K562 (cell line): ENCODE measurements around the gene HTR6. TPM values are rescaled to one million over a fixed set of nuclear protein-coding genes. Genes with fewer than 3 reads are reported as not detected.
A peak's percentile ranks its signal among the peaks of the same experiment; 100 is the strongest.

ENCODE experiments used
- ATAC-seq: fragments of 200-7000 bp; cut with Tn5 transposase; 3 replicates; pipeline ENCODE4 v1.9.1; 2020; ENCODE audit warnings: moderate library complexity
- BruUV-seq: library from RNA; stranded (reverse); fragments of 400-500 nt; replicated peaks from 2 replicates; lab custom pipeline; 2021; lab: Mats Ljungman, UMichigan
- CTCF ChIA-PET: fragments of 300-600 bp; formaldehyde crosslinking; extraction: SDS; loops from one replicate; lab custom pipeline; 2021; ENCODE audit warnings: low intra/inter-chr PET ratio; lab: Yijun Ruan, JAX
- POLR2A ChIA-PET: fragments of 300-600, 350-650 bp; sonication (Branson Sonifier 250); formaldehyde crosslinking; extraction: SDS; loops from one replicate; lab custom pipeline; 2021; ENCODE audit warnings: antibody characterized with exemption, inconsistent platforms; lab: Yijun Ruan, JAX
- DNase-seq, 4 experiments: peaks; one replicate each; pipeline versions ENCODE4 v3.0.0 to v3.0.0-alpha.2; 2011 to 2018; ENCODE audit warnings: low spot score in 3 of 4, mixed read lengths in 3 of 4; ENCODE audit errors: extremely low read depth in 1 of 4
- FAIRE-seq: peaks from 2 replicates; lab custom pipeline; 2011; peaks lifted over from hg19 to GRCh38; lab: Jason Lieb, UNC
- H2AFZ ChIP-seq: 2 replicates; pipeline ENCODE4 v1.6.0; 2011; ENCODE audit warnings: low read depth, low read length, control low read depth, inconsistent platforms
- H3K27ac ChIP-seq: fragments of 200-600 bp; 3 replicates; pipeline ENCODE4 v1.8.0; 2011; ENCODE audit warnings: low read depth, mild to moderate bottlenecking, control low read depth, inconsistent platforms, low read length, moderate library complexity, mixed read lengths; ENCODE audit errors: extremely low read depth
- H3K27me3 ChIP-seq, 2 experiments: fragments of 300-600 bp in 1 of 2; 2 replicates in 1 of 2; 3 replicates in 1 of 2; pipeline versions ENCODE4 v1.6.0 to v1.8.0; 2011; ENCODE audit warnings: inconsistent platforms in 2 of 2, low read length in 2 of 2, mild to moderate bottlenecking in 1 of 2, mixed read lengths in 1 of 2, moderate library complexity in 1 of 2; ENCODE audit not compliant: control insufficient read depth in 2 of 2, insufficient read depth in 2 of 2
- H3K36me3 ChIP-seq: fragments of 300-600 bp; 3 replicates; pipeline ENCODE4 v1.8.0; 2011; ENCODE audit warnings: mild to moderate bottlenecking, low read length, inconsistent platforms; ENCODE audit not compliant: control insufficient read depth, insufficient read depth
- H3K4me1 ChIP-seq, 2 experiments: fragments of 200-600 bp in 1 of 2; replicated peaks in 1 of 2; 2 replicates in 1 of 2; 3 replicates in 1 of 2; pipeline versions ENCODE4 v1.5.1 to v1.8.0; 2011; ENCODE audit warnings: inconsistent platforms in 2 of 2, low read length in 2 of 2, mild to moderate bottlenecking in 1 of 2, mixed read lengths in 1 of 2, moderate library complexity in 1 of 2; ENCODE audit not compliant: control insufficient read depth in 2 of 2, insufficient read depth in 2 of 2
- H3K4me2 ChIP-seq: 2 replicates; pipeline ENCODE4 v1.6.1; 2011; ENCODE audit warnings: low read length, control low read depth, inconsistent platforms, mixed read lengths; ENCODE audit not compliant: insufficient read depth
- H3K4me3 ChIP-seq: fragments of 200-600 bp; sonication (generic), shearing (Covaris generic); 2 replicates; pipeline ENCODE4 v1.5.1; 2016; ENCODE audit warnings: control low read depth, inconsistent platforms
- H3K79me2 ChIP-seq: fragments of 200-600 bp; 3 replicates; pipeline ENCODE4 v1.8.0; 2011; ENCODE audit warnings: low read length, inconsistent platforms; ENCODE audit not compliant: control insufficient read depth, insufficient read depth
- H3K9ac ChIP-seq, 2 experiments: 2 replicates each; pipeline versions ENCODE4 v1.6.0 to v1.6.1; 2011; ENCODE audit warnings: low read depth in 2 of 2, low read length in 2 of 2, control low read depth in 1 of 2, inconsistent platforms in 1 of 2, mild to moderate bottlenecking in 1 of 2, mixed read lengths in 1 of 2; ENCODE audit not compliant: insufficient read depth in 1 of 2
- H3K9me1 ChIP-seq: one replicate; pipeline ENCODE4 v1.6.0; 2011; ENCODE audit warnings: inconsistent platforms, mild to moderate bottlenecking, low read length, moderate library complexity; ENCODE audit not compliant: control insufficient read depth, insufficient read depth
- H3K9me3 ChIP-seq: replicated peaks from 2 replicates; pipeline ENCODE4 v1.5.1; 2011; ENCODE audit warnings: low read depth, low read length, inconsistent platforms; ENCODE audit not compliant: control insufficient read depth, insufficient read depth
- H4K20me1 ChIP-seq: replicated peaks from 2 replicates; pipeline ENCODE4 v1.6.1; 2011; ENCODE audit warnings: low read length, inconsistent platforms, mixed read lengths; ENCODE audit not compliant: control insufficient read depth, insufficient read depth
- BCL6 ChIP-seq: fragments of 250-450 bp; sonication (Bioruptor Pico); IDR thresholded peaks from 2 replicates; pipeline ENCODE4 v1.4.0; 2020
- BCOR ChIP-seq: fragments of 450-650 bp; IDR thresholded peaks from 2 replicates; pipeline ENCODE4 v1.6.1; 2016
- CBX1 ChIP-seq: sonication (generic); IDR thresholded peaks from 2 replicates; pipeline ENCODE4 v1.6.1; 2016; ENCODE audit warnings: antibody characterized with exemption, low read depth, mild to moderate bottlenecking
- CBX5 ChIP-seq: IDR thresholded peaks from 2 replicates; pipeline ENCODE4 v1.6.1; 2014; ENCODE audit warnings: low read depth, borderline replicate concordance
- CEBPG ChIP-seq, 3 experiments: fragments of 200-800 bp in 1 of 3; sonication (Bioruptor generic) in 1 of 3; sonication (generic) in 1 of 3; formaldehyde crosslinking in 1 of 3; IDR thresholded peaks in 2 of 3; conservative IDR thresholded peaks in 1 of 3; 2 replicates each; pipeline versions ENCODE4 v1.6.1 to v1.8.0; 2016 to 2022; ENCODE audit warnings: missing compliant biosample characterization in 2 of 3, missing genetic modification characterization in 2 of 3, mild to moderate bottlenecking in 1 of 3, missing genetic modification reagents in 1 of 3
- CHCHD3 ChIP-seq: fragments of 250-450 bp; sonication (Bioruptor Pico); IDR thresholded peaks from 2 replicates; pipeline ENCODE4 v2.1.2; 2022; ENCODE audit warnings: mild to moderate bottlenecking
- RBM25 ChIP-seq: fragments of 200-400 bp; formaldehyde crosslinking; IDR thresholded peaks from 2 replicates; pipeline ENCODE4 v1.6.1; 2018; ENCODE audit warnings: low read length, low read depth, moderate library complexity; ENCODE audit not compliant: severe bottlenecking
- SMARCE1 ChIP-seq: fragments of 450-650 bp; IDR thresholded peaks from 2 replicates; pipeline ENCODE4 v1.7.1; 2016; ENCODE audit warnings: mild to moderate bottlenecking
- SPI1 ChIP-seq: IDR thresholded peaks from 2 replicates; pipeline ENCODE4 v1.6.1; 2011; ENCODE audit warnings: low read depth, low read length, control low read depth, borderline replicate concordance
- ZBTB26 ChIP-seq: fragments of 450-650 bp; formaldehyde crosslinking; IDR thresholded peaks from 2 replicates; pipeline ENCODE4 v1.4.0; 2022; ENCODE audit warnings: missing genetic modification characterization
- ZFP36 ChIP-seq: fragments of 150-350 bp; IDR thresholded peaks from 2 replicates; pipeline ENCODE4 v1.6.1; 2018; ENCODE audit warnings: low read length, low read depth; ENCODE audit not compliant: partially characterized antibody
- ZNF140 ChIP-seq: fragments of 250-450 bp; sonication (Bioruptor Pico); IDR thresholded peaks from 2 replicates; pipeline ENCODE4 v1.8.0; 2021; ENCODE audit warnings: moderate library complexity, mild to moderate bottlenecking, inconsistent platforms
- ZNF57 ChIP-seq: fragments of 450-650 bp; formaldehyde crosslinking; IDR thresholded peaks from 2 replicates; pipeline ENCODE4 v1.4.0; 2020; ENCODE audit warnings: mild to moderate bottlenecking, moderate library complexity
- WGBS: fragments of 100-300 bp; shearing (Covaris generic); methylation state at CpG from one replicate; pipeline ENCODE4 v1.1.6; 2016; ENCODE audit warnings: low coverage, mixed read lengths; ENCODE audit not compliant: insufficient coverage; ENCODE audit errors: missing lambda C conversion rate; 5-methylcytosine and 5-hydroxymethylcytosine counted together
- in situ Hi-C: fragments of 300-500 bp; cut with MboI; formaldehyde crosslinking; loops from 4 replicates; pipeline ENCODE4 v1.15.0; 2018; ENCODE audit warnings: inconsistent platforms, mixed read lengths
- intact Hi-C: fragments of 100-400 bp; cut with micrococcal nuclease; formaldehyde crosslinking; loops from 2 replicates; pipeline ENCODE4 v1.14.2; 2022
- polyA plus RNA-seq, 8 experiments: library from polyadenylated mRNA; depleted of rRNA in 4 of 8; stranded (reverse) in 5 of 8; unstranded in 3 of 8; fragments of >200 nt; fragmentation: Nextera tagmentation in 2 of 8; fragmentation: Illumina TruSeq in 1 of 8; extraction: Ambion mirVana in 2 of 8; extraction: Trizol in 1 of 8; gene quantifications; 2 replicates each; pipeline versions ENCODE4 v1.2.1 to v1.2.3, GENCODE V29; 2011 to 2014; ENCODE audit warnings: inconsistent platforms in 1 of 8, missing spikeins in 1 of 8
- total RNA-seq, 7 experiments: library from RNA; depleted of rRNA in 6 of 7; stranded (reverse); fragments of >200 nt in 6 of 7; fragmentation: Illumina TruSeq in 2 of 7; extraction: Trizol in 2 of 7; gene quantifications; 2 replicates each; pipeline versions ENCODE4 v1.2.1 to v1.2.3, GENCODE V29; 2011 to 2021; ENCODE audit warnings: low replicate concordance in 1 of 7

HTR6 gene
- total and polyA plus RNA-seq, 9 of the 15 experiments (the other 6 are each of a cell fraction or from before 2014, with no cell fraction given) = not detected

- TF ChIP-seq SMARCE1 (no peak), ZBTB26 (CRISPR knock-in tag) (no peak), CEBPG (CRISPR knock-in tag; IDR thresholded peaks at IDR 0.05) (no peak), CEBPG (tag; conservative IDR thresholded peaks at IDR 0.05 in 1 of 2, IDR thresholded peaks at IDR 0.05 in 1 of 2) (no peak), ZNF140 (CRISPR knock-in tag) (no peak), ZFP36 (peak; percentile 85), BCOR (peak; percentile 54; the same call in 1 of the 2 replicates), ZNF57 (CRISPR knock-in tag) (no peak), RBM25 (peak; percentile 84), BCL6 (CRISPR knock-in tag) (no peak)
- TF ChIP-seq, all 486 proteins: peak for 5
These were observed 24.5 kb downstream of the HTR6 start (continued) for GRCh38 chr1:19689085-19689757.

GRCh38 chr1:19689856-19690255 lies 25.2 kb downstream of the HTR6 start:
- H3K27ac ChIP-seq = no peak overlapping the region
- in situ Hi-C loops = no loop called here
- H3K79me2 ChIP-seq = no peaks in the 10 kb centered on the region
- H3K9ac ChIP-seq = no peak overlapping the region
- no peak for ATAC-seq
- DNase-seq = no peak
- intact Hi-C loops = no loop called here
- BruUV-seq = no TSS peak
- WGBS = 0% methylated on average over 3 of the region's 3 CpGs
- H3K9me1 ChIP-seq = no peaks in the 10 kb centered on the region
- no peaks in the 10 kb centered on the region for H3K36me3 ChIP-seq
- H3K9me3 ChIP-seq = no peaks in the 10 kb centered on the region
- 0 out of 2 replicates have a peak, but pooled peaks cover 4% of the 10 kb centered on the region for H4K20me1 ChIP-seq
- FAIRE-seq = no peak
- H2AFZ ChIP-seq = no peak overlapping the region
- H3K4me2 ChIP-seq = no peak overlapping the region
- peaks cover 12 to 45% of the 10 kb centered on the region in 2 experiments; a peak in 4 of 5 replicates for H3K27me3 ChIP-seq
- no peaks in the 10 kb centered on the region for H3K4me1 ChIP-seq
- H3K4me3 ChIP-seq = no peak overlapping the region
- ChIA-PET CTCF (no interaction called here), POLR2A (interaction anchor here (0.5 to 0.7 kb wide), 3 partner anchors 17 to 96 kb away, joined by 3 to 5 read pairs (median 3); no protein-coding TSS in a partner anchor)
- peak; percentile 40; the same call in 1 of the 2 replicates for TF ChIP-seq SPI1
- no peak for TF ChIP-seq BCOR
- no peak for TF ChIP-seq CHCHD3 (CRISPR knock-in tag)
- no peak for TF ChIP-seq CBX1
- TF ChIP-seq CBX5 = 0 out of 2 replicates have a peak, but pooled peaks have one; percentile 31
